ENCODE data around the gene AGAP1.

AGAP1 gene

DNA sequence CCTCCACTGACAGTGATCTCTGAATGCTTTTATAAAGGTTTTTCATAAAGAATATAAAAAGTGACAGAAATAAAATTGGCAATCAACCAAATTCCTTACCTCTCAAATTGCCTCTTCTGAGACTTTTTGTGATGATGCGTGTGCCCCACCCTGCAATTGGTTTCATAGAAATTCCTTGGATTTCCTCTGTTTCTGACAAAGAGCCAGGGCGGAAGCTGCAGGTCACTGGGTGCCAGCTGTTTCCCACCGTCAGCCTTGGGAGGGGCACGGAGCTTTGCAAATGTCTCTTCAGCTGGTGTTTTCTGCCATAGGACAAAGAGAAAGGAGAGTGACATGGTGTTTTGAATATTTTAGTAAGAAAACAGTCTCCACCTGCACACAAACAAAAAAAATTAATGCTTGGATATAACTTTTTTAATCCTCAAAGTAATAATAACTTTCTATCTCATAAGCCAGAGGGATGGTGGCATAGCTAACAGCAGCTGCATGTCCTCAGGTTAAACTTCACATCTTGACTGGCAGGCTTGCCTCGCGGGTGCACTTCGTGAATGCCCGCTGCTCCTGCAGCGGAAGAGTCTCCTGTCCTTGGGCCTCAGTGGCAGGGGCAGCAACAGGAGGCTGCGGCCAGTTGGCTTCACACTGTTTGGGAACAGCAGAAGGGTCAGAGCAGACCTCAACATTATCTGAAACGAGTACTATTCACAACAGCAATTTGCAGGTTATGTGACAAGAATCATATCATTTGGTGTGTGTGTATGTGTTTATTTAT lies 24.7 kb downstream of the AGAP1 start:
- no peak overlapping the region for H3K27ac ChIP-seq
- no peak for DNase-seq (ENCODE audit: low spot score)

DNA sequence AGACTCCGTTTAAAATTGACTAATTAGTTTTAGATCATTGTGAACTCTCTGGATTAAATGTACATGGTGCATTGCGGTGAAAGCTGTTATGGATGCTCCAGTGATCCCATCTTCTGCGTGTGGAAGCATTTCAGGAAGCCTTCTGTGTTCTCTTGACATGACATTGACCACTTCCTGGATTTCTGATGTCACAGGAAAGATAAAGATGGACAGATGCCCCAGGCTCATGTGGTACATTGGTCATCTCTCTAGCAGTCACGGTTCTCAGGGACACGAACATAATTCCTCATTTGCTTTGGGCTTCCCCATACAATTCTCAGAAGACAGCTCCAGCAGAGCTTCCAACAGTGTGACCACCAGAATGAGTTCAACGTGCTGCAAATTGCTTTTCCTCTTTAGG lies 26.9 kb downstream of the AGAP1 start:
- no peak for TF ChIP-seq CTCF (IDR thresholded peaks at IDR 0.05)
- DNase-seq (ENCODE audit: low spot score), result no peak
- no peak overlapping the region for H3K27ac ChIP-seq
- no peak overlapping the region for H3K4me3 ChIP-seq

More for the DNA sequence above, 24.7 kb downstream of the AGAP1 start:
- no peak for TF ChIP-seq CTCF (IDR thresholded peaks at IDR 0.05)
- H3K4me3 ChIP-seq, result no peak overlapping the region

GRCh38 chr2:235521844-235522243 lies 28.0 kb downstream of the AGAP1 start:
- H3K4me3 ChIP-seq, result no peak overlapping the region
- no peak for DNase-seq (ENCODE audit: low spot score)
- no peak overlapping the region for H3K27ac ChIP-seq
- no peak for TF ChIP-seq CTCF (IDR thresholded peaks at IDR 0.05)

GRCh38 chr2:235523021-235523420 lies 29.2 kb downstream of the AGAP1 start:
- no peak for TF ChIP-seq CTCF (IDR thresholded peaks at IDR 0.05)
- DNase-seq (ENCODE audit: low spot score), result no peak
- Histone ChIP-seq H3K4me3 (no peak overlapping the region), H3K27ac (no peak overlapping the region)

- no peak for TF ChIP-seq CTCF (IDR thresholded peaks at IDR 0.05)
- no peak for DNase-seq (ENCODE audit: low spot score)
- Histone ChIP-seq H3K4me3 (no peak overlapping the region), H3K27ac (no peak overlapping the region)
Measured at GRCh38 chr2:235523486-235524150, 29.8 kb downstream of the AGAP1 start.

- Histone ChIP-seq H3K4me3 (no peak overlapping the region), H3K27ac (no peak overlapping the region)
- DNase-seq (ENCODE audit: low spot score), result no peak
- no peak for TF ChIP-seq CTCF (IDR thresholded peaks at IDR 0.05)
Measured at GRCh38 chr2:235526166-235526565, 32.3 kb downstream of the AGAP1 start.
